GM19035 (cell line): ENCODE data around the gene PHOX2B.
"Not testable (repeated sequence)": the region's sequence is repeated elsewhere in the genome, so short reads cannot be mapped to it uniquely, and the experiment has no call there.

Experiments used
- ATAC-seq: cut with Tn5 transposase; IDR thresholded peaks from one replicate; pipeline ENCODE4 v1.9.1; 2021; ENCODE audit not compliant: unreplicated experiment

Gene PHOX2B

DNA sequence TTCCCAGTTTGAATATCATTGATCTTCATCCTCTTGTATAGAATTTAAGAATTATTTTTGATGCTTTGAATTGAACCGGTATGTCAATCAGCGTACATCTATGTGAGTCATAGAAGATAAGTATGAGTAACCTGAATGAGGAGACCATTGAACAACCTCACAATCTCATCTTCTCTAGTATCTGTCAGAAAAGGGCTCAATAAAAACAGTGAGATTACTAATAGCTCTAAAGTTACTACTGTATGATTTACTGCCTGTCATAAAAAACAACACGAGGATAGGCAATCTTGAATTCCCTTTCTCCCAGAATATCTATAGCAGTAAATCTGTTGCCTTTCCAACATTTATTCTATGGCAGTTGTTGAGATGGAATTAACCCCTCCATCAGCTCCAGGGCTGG lies 36.1 kb downstream of the PHOX2B start:
- no peak for ATAC-seq

DNA sequence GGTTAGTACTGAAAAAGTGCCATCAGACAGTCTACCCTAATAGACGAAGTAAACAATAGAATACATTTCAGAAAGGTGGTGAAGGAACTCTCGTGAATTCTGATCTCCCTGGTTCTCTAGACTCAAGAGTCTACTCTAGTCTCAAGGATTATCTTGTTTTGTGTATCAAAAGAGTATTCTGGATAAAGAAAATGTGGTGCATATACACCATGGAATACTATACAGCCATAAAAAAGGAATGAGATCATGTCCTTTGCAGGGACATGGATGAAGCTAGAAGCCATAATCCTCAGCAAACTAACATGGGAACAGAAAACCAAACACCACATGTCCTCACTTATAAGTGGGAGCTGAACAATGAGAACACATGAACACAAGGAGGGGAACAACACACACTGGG lies 36.9 kb downstream of the PHOX2B start:
- not testable (repeated sequence) for ATAC-seq

DNA sequence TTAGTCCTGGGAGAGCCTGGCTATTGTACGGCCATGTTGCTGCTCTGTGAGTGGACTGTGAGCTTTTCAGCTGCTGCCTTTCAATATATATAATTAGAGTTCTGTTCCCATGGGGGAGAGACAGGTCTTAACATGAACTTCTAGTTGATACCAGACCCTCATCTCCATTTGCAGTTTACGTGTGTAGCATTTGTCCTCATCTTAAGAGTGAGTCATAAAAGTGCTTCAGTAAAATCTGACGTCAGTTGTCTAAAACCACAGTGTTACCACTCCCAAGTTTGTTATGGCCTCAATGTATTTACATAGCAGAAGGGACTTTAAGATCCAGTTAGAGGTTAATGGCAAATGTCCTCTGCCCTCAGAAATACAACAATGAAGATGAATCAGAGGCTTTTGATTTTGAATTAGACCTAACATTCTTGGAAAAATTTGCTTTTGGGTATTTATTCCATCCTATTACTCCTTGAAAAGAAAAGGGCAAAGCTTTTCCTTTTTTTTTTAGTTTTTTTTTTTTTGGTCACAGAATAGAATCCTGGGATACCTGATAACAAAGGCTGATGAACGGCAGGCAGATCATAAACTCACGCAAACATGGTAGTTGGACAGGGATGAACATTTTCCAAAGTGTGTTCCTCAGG lies 38.6 kb downstream of the PHOX2B start:
- ATAC-seq: no peak

DNA sequence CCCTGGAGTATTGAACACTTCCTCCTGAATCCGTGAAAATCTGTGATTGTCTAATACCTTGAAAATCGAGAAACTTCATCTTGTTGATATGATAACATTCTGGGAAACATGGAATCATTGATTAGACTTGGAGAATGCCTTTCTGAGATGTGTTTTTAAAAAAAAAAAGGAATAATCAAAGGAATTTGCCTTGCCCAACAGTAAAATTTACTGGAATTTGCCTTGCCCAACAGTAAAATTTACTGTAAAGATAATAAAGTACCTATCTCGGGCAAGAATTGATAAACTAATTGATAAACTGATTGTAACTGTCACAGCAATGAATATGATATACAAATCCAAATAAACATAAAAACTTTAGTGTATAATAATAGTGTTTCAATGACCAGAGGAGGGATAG lies 44.7 kb downstream of the PHOX2B start:
- no peak for ATAC-seq

DNA sequence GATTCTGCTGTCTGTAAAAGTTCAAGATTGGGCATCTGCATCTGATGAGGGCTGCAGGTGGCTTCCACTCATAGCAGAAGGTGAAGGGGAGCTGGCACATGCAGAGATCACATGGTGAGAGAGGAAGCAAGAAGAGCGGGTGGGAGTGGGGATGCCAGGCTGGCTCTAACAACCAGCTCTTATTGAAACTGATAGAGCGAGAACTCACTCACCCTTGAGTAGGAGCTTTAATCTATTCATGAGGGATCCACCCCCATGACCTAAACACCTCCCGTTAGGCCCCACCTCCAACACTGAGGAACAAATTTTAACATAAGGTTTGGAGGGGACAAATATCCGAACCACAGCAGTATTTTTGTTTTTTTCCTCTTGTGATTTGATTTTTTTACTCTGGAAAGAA lies 45.8 kb downstream of the PHOX2B start:
- ATAC-seq: no peak

DNA sequence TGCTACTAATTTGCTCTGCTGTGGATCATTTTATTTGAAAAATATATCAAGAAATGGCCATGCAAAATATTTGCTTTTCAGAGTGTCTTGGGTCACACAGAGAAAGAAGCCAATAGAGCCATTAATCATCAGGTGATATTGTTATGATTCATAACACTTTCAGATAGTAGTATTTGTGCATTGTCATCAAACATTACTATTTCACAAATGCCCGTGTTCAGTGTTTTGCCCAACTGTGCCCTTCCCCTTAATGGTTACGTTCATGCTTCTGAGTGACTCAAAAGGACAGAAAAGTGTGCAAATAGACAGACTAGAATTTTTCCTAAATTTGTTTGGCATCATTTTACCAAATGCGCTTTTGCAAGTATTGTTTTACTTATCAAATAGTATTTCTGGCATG lies 46.5 kb downstream of the PHOX2B start:
- ATAC-seq: no peak

DNA sequence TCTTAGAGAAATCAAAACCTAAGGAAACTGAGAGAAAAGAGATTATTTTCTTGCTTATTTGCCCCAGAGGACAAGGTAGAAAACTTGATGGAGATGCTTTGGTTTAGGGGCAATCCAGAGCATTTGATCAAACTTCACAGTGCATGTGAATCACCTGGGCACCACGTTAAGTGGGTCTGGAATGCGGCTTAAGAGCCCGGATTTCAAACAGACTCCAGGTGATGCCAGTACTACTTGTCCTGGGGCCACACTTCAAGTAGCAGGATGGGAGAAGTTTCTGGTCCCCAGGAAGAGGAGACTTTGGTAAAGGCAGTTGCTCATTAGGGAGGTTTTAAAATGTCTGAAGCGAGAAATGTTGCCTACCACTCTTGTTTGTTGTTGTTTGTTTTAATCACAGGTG lies 51.8 kb downstream of the PHOX2B start:
- ATAC-seq: no peak

DNA sequence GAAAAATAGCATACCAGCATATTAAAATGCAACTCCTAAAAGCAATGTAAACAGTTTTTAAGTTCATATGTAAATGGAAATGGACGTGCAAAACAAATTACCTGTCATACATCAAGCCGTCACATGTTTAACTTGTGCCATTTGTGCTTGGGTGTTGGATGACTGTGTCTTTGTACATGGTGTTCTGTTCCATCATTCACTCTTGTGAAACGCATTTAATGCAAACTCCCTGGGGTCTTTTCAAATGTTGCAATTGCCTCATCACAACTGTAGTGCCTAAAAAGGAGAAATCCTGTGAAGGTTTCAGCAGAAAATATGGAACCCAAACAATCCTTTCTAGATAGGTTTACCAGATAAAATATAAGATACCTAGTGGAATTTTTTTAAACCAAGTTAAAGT lies 52.4 kb downstream of the PHOX2B start:
- no peak for ATAC-seq
